Measurements from ENCODE around the gene MMADHC.

Gene MMADHC

GRCh38 chr2:149586898-149587219, 716 bp downstream of the MMADHC start:
- TF ChIP-seq POLR2AphosphoS5 (IDR thresholded peaks at IDR 0.05; ENCODE audit: low read depth, low read length) (no peak), SIN3A (IDR thresholded peaks at IDR 0.05; ENCODE audit: borderline replicate concordance, insufficient read depth, low read length) (no peak), TAF1 (IDR thresholded peaks at IDR 0.05; ENCODE audit: borderline replicate concordance, insufficient read depth, low read length) (no peak), FOXP2 (optimal IDR thresholded peaks at IDR 0.05; ENCODE audit: borderline replicate concordance, extremely low read depth, extremely low read length, insufficient read depth) (no peak), REST (IDR thresholded peaks at IDR 0.05; ENCODE audit: insufficient read depth in 1 of 2, low read depth in 2 of 2, low read length in 2 of 2) (no peak)

DNA sequence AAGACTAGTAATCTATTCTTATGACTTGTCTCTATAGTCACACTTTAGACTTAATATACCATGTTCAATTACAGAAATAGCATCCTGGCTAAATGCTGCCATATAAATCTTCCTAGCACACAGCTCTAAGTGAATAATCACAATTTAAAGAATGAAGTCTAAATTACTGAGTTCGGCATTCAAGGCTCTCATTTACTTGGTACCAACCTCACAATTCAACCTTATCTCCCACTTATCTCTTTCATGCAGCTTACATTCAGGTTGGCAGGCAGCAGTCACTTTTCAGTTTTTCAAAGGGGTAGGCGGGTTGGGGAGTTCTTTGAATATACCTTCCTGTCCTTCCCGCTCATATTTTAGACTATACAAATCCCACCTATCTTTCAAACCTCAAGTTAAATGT, 1.5 kb downstream of the MMADHC start:
- no peak for TF ChIP-seq REST (IDR thresholded peaks at IDR 0.05; ENCODE audit: insufficient read depth in 1 of 2, low read depth in 2 of 2, low read length in 2 of 2)
- TF ChIP-seq SIN3A (IDR thresholded peaks at IDR 0.05; ENCODE audit: borderline replicate concordance, insufficient read depth, low read length): no peak
- TF ChIP-seq FOXP2 (optimal IDR thresholded peaks at IDR 0.05; ENCODE audit: borderline replicate concordance, extremely low read depth, extremely low read length, insufficient read depth): no peak
- TF ChIP-seq TAF1 (IDR thresholded peaks at IDR 0.05; ENCODE audit: borderline replicate concordance, insufficient read depth, low read length): no peak
- no peak for TF ChIP-seq POLR2AphosphoS5 (IDR thresholded peaks at IDR 0.05; ENCODE audit: low read depth, low read length)

DNA sequence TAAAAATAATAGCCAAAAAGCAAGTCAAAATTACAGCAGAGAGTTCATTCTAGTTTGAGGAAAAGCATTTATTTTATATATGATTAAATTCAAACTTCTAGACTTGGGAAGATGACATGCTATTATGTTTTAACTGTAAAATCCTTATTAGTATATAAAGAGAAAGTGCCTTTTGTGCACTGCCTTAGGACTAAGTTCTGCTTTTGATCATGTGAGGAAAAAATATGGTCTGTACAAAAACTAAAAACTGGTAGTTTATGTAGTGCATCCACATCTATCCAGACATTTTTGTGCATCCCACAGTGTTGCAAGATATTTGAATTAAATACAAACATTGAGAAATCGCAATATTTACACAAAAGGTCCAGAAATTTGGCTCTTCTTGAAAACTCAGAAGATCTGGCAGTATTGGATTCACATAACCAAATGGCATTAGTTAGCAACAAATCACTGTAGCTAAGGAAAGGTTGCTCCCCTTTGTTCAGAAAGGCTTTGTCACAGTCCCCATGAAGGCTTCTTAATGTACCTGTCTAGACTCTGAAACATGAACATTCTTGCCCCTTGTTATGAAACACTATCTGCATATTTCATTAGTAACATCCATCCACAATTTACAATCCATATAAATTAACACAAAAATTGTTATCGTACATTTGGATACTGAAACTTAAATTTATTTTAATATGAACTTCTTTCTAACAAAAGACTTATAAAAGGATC, 2.2 kb downstream of the MMADHC start:
- TF ChIP-seq SIN3A (IDR thresholded peaks at IDR 0.05; ENCODE audit: borderline replicate concordance, insufficient read depth, low read length): no peak
- TF ChIP-seq TAF1 (IDR thresholded peaks at IDR 0.05; ENCODE audit: borderline replicate concordance, insufficient read depth, low read length): no peak
- TF ChIP-seq POLR2AphosphoS5 (IDR thresholded peaks at IDR 0.05; ENCODE audit: low read depth, low read length): no peak
- no peak for TF ChIP-seq FOXP2 (optimal IDR thresholded peaks at IDR 0.05; ENCODE audit: borderline replicate concordance, extremely low read depth, extremely low read length, insufficient read depth)
- TF ChIP-seq REST (IDR thresholded peaks at IDR 0.05; ENCODE audit: insufficient read depth in 1 of 2, low read depth in 2 of 2, low read length in 2 of 2): no peak

- TF ChIP-seq REST (IDR thresholded peaks at IDR 0.05; ENCODE audit: insufficient read depth in 1 of 2, low read depth in 2 of 2, low read length in 2 of 2) (no peak), SIN3A (IDR thresholded peaks at IDR 0.05; ENCODE audit: borderline replicate concordance, insufficient read depth, low read length) (no peak), TAF1 (IDR thresholded peaks at IDR 0.05; ENCODE audit: borderline replicate concordance, insufficient read depth, low read length) (no peak), POLR2AphosphoS5 (IDR thresholded peaks at IDR 0.05; ENCODE audit: low read depth, low read length) (no peak), FOXP2 (optimal IDR thresholded peaks at IDR 0.05; ENCODE audit: borderline replicate concordance, extremely low read depth, extremely low read length, insufficient read depth) (no peak)
These were observed 7.3 kb downstream of the MMADHC start for GRCh38 chr2:149579972-149580882.
